UCSD-AML1 (cell line): ENCODE measurements around the gene GTPBP6.
"Not testable (repeated sequence)": the region's sequence is repeated elsewhere in the genome, so short reads cannot be mapped to it uniquely, and the experiment has no call there.

Experiments
- DNase-seq: peaks from one replicate; lab custom pipeline; 2025; ENCODE audit not compliant: unreplicated experiment; lab: John Stamatoyannopoulos, UW

GTPBP6 gene

GRCh38 chrX:292900-293897, 25.4 kb downstream of the GTPBP6 start:
- DNase-seq: no peak

GRCh38 chrX:291411-291901, 27.1 kb downstream of the GTPBP6 start:
- DNase-seq: no peak

GRCh38 chrX:290476-291166, 28.0 kb downstream of the GTPBP6 start:
- DNase-seq: no peak

DNA sequence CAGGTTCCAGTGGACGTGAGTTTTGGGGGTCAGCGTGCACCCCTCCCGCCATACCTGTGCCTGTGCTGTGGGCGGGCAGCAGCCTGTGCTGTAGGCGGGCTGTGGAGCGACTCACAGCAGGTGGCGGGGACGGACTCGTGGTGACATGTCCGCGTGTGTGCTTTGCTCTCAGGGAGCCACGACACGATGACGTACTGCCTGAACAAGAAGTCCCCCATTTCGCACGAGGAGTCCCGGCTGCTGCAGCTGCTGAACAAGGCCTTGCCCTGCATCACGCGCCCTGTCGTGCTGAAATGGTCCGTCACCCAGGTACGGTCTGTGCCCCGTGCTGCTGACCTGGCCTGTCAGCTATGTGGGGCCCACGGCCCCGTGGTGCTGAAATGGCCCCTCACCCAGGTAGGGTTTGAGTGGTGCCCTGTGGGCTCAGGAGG, 30.0 kb downstream of the GTPBP6 start:
- DNase-seq: no peak

DNA sequence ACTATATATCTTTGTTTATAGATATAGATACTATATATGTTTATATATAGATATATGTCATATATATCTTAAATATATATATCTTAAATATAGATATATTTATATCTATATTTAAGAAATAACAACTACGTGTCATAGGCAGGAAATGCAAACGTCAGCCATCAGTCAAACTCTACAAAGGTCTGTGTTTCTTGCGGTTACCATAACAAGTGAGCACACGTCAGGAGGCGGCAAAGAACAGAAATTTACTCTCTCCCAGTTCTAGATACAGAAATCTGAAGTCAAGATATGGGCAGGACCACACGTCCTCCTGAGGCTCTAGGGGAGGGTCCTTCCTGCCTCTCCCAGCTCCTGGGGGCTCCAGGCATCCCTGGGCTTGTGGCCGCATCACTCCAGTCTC, 30.9 kb downstream of the GTPBP6 start:
- DNase-seq: no peak

GRCh38 chrX:285076-285677, 33.4 kb downstream of the GTPBP6 start:
- DNase-seq: no peak

GRCh38 chrX:283115-283845, 35.3 kb downstream of the GTPBP6 start:
- no peak for DNase-seq

GRCh38 chrX:282000-282681, 36.5 kb downstream of the GTPBP6 start:
- DNase-seq: not testable (repeated sequence)

GRCh38 chrX:281166-281999, 37.2 kb downstream of the GTPBP6 start, which contains the start of gene PLCXD1:
Gene PLCXD1, plus strand, starts transcription at chrX:281381. Its CDS starts 2,807 bp downstream, at chrX:284188.
- no peak for DNase-seq

- DNase-seq: not testable (repeated sequence)
These were observed 37.9 kb downstream of the GTPBP6 start for GRCh38 chrX:280722-281121.

DNA sequence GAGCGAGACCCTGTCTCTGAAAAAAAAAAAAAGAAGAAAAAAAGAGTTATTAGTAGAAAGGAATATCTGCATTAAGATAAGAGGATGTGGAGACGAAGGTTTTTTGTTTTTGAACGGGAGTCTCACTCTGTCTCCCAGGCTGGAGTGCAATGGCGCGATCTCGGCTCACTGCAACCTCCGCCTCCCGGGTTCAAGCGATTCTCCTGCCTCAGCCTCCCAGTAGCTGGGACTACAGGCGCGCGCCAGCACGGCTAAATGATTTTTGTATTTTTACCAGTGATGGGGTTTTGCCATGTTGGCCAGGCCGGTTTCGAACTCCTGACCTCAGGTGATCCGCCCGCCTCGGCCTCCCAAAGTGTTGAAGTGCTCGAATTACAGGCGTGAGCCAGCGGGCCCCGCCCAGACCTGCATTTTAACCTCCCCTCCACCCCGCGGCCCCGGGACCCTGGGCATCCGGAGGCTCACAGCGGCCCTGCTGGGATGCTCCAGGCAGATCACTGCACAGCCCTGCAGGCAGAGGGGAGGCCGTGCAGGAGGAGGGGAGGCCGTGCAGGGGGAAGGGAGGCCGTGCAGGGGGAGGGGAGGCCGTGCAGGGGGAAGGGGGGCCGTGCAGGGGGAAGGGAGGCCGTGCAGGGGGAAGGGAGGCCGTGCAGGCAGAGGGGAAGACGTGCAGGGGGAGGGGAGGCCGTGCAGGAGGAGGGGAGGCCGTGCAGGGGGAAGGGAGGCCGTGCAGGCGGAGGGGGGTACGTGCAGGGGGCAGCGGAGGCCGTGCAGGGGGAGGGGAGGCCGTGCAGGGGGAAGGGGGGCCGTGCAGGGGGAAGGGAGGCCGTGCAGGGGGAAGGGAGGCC, 38.6 kb downstream of the GTPBP6 start:
- DNase-seq: not testable (repeated sequence)

DNA sequence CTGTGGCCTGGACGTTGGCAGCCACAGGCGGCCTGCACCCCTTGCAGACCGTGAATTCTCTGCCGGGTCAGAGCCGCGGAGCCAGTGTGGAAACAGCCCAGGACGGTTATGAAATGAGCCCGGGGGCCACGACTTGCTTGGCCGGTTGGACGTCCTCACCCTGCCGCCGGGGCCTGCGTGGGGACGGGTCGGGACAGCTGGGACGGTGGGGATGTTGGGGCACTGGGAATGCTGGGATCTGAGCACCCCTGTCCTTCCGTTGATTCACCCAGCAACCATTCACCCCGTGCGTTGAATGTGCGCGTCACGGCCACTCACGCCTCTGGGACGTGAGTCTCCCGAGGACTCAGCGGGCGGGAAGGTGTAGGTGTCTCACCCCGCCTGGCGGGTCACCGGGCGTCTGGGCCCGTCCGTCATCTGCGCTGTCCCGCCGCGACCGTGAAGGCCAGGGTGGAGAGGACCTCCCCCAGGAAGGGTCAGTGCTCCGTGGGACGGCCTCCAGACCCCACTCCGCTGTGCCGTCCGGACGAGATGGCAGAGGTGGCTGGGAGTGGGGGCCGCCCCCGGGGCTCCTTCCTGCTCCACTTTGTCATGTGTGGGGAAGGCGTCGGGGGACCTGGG, 41.9 kb downstream of the GTPBP6 start:
- DNase-seq: no peak

DNA sequence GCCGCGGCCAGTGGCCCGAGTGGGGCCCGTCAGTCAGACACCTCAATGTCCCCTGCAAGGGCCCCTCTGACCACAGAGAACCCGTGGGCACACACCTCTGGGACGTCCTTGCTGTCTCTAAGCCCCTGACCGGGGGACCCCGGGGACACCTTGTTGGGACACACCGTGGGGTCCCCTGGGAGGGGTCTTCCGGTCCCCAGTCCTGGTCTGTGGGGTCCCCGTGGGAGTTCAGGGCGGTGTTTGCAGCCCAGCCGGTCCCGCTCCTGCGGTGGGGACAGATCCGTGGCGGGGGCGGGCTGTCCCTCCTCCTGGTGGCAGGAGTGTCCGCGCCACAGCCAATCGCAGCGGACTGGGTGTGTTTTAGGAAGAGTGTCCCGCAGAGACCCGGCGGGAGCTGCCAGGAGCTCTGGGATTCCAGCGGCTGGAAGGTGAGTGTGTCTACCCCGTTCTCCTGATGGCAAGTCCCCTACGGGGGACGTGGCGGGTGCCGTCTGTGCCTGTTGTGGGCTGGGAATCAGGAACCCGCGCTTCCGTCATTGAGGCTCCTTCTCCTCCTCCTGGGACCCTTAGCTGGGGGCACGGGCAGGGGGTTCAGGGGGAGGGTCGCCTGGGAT, 42.5 kb downstream of the GTPBP6 start:
- DNase-seq: no peak

DNA sequence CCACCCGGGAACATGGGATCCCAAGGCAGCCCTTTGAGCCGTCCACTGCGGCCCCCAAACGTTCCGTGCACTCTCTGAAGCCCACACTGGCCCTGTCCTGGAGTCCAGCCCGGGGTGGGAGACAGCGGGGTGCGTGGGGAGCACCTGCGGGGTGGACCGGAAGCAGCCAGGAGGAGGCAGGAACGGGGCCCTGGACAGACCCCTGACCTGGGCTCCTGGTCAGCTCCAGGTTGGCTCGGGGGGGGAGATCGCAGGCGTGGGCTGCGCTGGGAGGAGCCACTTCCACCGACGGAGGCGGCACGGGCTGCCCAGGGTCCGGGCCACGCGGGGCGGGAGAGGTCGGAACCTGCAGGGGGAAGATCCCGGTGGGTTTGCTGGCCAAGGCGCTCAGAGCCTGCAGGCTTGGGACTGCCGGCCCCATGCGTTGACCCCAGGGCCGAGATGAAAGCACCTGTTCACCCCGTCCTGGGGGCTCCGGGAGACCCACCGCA, 43.1 kb downstream of the GTPBP6 start:
- DNase-seq: no peak

DNA sequence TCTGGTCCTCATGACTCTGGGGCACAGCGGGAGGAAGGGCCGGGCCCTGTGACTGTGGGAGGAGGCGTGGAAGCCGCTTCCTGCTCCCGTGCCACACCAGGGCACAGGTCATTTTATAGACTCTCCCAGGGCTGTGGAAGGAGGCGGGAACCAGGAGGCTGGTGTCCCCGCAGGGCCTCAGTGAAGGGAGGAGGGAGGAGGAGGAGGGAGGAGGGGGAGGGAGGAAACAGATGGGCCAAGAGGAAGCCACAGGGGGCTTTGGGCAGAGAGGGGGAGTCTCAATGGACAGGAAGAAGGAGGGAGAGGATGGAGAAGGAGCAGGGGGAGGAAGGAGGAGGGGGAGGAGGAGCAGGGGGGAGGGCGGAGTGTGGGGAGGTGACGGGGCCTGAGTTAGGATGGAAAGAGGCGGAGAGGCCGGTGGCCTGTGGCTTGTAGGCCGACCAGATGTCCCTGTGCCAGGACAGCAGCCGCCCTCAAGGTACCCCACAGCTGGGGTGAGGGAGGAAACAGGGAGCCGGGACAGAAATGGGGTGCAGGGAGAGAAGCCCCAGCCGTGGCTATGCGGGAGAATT, 43.6 kb downstream of the GTPBP6 start:
- no peak for DNase-seq

DNA sequence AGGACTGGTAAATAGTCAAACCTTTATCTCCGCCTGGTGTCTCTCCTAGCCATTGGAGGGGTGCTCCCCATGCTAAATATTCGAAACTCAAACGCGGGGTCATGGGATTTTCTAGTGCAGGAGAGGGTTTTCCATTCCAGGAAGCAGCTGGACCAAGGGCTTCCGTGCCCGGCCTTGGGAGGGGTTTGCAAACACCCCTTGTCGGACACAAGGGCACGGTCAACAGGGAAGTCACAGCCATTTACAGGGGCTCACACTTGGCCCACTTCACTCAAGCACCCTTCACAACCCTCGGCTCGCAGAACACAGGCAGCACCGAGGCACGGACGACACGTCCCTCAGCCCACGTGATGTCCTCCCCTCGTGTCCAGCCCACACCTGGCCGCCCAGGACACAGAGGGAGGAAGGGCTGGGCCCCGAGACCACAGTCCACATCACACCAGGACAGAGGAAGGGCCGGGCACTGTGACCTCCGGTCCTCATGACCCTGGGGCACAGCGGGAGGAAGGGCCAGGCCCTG, 47.7 kb downstream of the GTPBP6 start:
- DNase-seq: no peak
